SIG-M5 treated with dmso at 0.1 percent for 504 hours (cell line): ENCODE data around the gene SPC25.

Experiments used
- DNase-seq: peaks from one replicate; lab custom pipeline; 2025; ENCODE audit not compliant: unreplicated experiment; lab: John Stamatoyannopoulos, UW

The SPC25 gene

DNA sequence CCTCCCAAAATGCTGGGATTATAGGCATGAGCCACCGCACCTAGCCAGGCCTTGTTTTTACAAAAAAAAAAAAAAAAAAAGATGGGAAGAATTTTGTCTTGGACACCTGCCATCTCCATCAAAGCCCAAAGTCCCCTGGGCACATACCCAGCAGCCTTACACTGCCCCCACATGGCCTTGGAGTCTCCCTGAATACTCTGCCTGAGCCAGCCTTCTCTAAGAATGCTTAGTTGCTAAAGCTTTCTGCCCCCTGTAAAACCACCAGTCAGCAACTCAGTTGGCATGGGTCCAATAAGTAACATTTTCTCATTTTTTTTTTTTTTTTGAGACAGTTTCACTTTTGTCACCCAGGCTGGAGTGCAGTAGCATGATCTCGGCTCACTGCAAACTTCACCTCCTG lies 40.6 kb downstream of the SPC25 start:
- DNase-seq, result no peak

DNA sequence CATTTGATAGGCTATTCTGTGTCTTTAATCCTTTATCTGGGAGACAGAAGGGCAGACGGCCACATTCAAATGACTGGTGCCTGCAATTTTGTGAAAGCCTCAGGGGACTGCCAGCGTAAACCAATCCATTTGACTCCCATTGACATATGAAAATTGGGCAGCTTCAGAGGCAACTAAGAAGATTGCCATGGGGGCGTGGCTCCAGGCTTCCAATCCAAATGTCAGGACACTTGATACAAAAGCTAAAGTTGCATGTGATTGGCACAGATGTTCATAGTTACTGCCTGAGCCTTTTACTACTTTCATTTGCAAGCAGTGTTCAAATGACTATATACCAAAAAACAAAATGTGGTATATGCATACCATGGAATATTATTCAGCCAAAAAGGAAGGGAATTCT lies 42.0 kb downstream of the SPC25 start:
- no peak for DNase-seq

DNA sequence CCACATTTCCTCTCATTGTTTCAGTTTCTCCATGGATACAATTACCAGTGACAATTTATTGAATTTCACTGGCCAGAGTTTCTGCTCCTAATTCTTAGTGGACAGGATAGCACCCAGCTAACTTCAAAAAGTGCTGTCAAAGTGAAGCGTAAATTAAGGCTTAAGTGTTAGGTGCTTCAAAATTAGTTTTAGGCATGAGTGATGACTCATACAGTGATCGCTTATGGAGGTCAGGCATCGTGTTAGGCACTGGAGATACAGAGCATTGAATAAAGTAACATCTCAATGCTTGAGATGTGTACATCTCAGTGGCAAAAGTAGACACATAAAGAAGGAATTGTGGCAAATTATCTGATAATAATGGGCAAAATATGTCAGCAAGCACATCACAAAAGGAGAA lies 47.0 kb downstream of the SPC25 start:
- DNase-seq, result no peak

DNA sequence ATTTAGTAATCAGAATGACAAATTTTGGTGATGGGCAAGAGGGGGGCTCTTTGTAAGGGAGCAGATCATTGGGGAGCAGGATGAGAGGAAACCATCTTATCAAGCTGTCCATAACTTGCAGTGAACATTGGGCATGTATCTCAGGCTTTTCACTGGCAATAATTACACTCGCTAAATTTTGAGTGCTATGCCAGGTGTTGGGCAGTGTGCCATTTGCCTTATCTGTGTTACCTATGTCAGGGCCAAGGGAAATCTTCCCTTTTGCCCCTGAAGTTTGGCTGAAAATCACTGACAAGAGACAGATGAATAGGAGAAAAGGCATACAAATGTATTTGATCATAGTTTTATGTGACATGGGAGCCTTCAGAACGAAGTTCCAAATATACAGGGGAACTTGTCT lies 48.8 kb downstream of the SPC25 start:
- no peak for DNase-seq

DNA sequence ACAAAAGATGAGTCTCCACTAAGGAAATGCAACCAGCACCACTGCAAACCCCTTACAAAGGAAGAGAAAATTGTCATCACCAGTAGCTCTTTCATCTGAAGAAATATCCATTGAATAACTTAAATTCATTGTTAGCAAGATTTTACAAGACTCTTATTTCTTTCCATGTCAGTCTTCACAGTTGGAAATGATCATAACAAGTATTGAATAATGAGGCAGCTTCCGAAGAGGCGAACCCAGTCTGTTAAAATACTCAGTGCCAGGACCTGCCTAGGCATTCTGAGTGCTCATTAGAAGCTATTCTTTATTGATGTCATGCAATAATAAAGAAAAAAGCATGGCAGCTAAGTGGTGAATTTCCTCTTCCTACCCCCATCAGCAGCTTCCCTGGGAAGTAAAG lies 54.3 kb downstream of the SPC25 start:
- DNase-seq, result no peak

DNA sequence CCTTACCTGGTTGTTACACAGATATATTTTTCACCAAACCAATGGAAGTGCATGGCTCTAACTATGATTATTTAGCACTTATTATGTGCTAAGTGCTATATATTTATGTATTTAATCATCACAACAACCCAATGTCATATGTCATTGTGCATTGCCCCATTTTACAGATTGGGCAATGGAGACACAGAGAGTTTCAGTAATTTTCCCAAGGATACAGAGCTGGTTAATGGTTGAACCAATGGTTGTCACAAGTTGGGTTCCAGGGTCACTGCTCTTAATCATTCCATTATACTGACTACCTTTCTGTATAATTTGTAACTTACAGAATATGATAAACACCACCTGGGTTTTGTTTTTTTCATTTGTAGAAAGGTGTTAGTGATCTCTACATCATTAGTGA lies 58.6 kb downstream of the SPC25 start:
- DNase-seq, result no peak

DNA sequence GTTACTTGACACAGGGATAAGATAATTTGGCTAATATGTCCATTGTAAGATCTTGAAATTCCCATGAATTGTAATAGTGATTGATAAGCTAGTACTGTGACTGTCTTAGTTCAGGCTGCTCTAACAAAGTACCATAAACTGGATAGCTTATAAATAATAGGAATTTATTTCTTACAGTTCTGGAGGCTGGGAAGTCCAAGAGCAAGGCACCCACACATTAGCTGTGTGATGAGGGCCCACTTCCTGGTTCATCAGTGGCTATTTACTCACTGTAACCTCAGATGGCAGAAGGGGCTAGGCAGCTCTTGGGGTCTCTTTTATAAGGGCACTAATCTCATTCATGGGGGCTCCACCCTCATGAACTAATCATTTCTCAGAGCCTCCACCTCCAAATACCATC lies 59.3 kb downstream of the SPC25 start:
- no peak for DNase-seq

DNA sequence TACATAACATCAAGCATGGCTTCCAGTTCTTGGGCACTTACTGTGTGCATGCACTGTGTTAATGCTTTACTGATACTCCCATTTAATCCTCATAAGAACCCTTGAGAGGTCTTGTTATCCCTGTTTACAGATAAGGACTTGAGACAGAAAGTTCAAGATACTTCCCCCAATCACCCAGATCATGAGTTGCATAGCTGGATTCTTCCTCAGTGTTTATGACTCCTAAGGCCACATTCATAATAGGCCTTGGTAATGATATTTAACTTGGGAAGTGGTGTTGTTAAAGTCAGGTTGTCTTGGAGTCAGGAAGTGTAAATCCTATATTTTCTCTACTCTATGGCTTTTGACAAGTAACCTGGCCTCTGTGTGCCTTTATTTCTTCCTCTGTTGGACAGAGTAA lies 65.1 kb downstream of the SPC25 start:
- DNase-seq, result no peak

DNA sequence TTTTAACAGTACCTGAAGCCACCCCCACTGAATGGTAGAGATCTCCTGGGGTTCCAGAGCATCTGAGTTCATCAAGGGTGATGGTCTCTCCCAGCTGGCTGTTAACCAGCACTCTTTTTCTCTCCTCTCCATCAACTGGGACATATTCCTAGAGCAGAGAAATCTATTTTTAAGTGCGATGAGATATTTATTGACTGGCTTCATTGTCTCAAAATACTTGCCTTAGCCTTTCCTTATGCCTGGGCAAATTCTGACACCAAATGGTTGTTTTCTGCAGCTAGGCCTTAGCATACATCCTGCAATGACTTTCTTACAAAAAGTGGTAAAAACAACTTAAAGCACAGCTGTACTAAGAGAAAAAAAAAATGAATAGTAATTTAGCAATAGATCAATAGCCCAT lies 68.2 kb downstream of the SPC25 start:
- DNase-seq, result no peak

DNA sequence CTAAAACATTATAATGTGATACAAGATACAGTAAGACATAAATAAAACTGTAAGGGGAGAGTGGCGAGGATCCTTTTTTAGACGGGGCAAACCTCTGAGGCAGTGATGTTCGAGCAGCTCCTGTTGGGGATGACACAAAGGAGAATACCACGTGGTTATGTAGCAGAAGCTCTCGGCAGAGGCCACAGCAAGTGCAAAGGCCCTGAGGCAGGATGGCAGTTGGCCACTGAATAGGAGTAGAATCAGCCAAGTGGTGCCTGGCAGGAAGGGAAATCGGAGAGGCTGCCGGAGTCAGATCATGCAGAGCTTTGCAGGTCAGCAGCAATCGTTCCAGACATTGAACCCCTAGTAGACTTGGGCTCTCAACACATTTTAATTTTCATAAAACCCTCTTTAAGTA lies 68.7 kb downstream of the SPC25 start:
- DNase-seq, result no peak
